Stomach (tissue), 4 donors: Measurements from ENCODE around the gene MAGI2.

Experiments used
- EP300 ChIP-seq: sonication (generic); formaldehyde crosslinking; IDR thresholded peaks from one replicate; pipeline ENCODE4 v1.6.1; 2017; ENCODE audit warnings: antibody characterized with exemption
- POLR2A ChIP-seq, 4 donors: fragments of 450-650 bp; IDR thresholded peaks; one replicate each; pipeline ENCODE4 v1.6.1; 2016; ENCODE audit warnings: antibody characterized with exemption in 4 of 4, control low read depth in 2 of 4, mild to moderate bottlenecking in 1 of 4, moderate library complexity in 1 of 4
- POLR2AphosphoS5 ChIP-seq, 3 donors: sonication (generic); formaldehyde crosslinking; IDR thresholded peaks; one replicate each; pipeline ENCODE4 v1.6.1; 2016; ENCODE audit warnings: antibody characterized with exemption in 3 of 3
- TF ChIP-seq, protein P1 (sequence below), 7 experiments: fragments of 450-650 bp in 4 of 7; fragments of 200-600 bp in 3 of 7; sonication (generic) in 3 of 7; IDR thresholded peaks; one replicate each; pipeline ENCODE4 v1.5.1; 2016 to 2019; ENCODE audit warnings: antibody characterized with exemption in 7 of 7, control low read depth in 2 of 7, mild to moderate bottlenecking in 1 of 7

DNA sequence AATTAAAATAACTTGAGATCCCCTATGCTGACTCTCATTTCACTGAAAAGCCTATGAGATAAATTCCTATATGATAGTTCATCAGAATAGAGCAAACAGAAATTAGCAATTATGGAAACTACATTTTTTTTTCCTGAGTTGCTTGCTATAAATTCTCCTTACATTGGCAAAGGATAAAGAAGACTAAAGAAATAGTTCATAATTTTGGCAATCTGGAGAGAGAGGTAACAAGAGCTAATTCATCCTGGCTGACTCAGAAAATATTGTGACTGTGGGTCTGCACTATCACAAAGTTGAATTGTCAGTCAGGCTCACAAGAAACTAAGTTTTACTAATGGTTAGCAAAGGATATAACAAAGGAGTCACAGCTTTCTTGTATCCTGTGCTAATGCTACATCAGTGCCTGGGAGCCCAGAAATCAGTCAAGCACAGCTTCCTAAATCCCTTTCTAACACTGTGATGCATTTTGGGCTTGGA, 483.0 kb downstream of the MAGI2 start:
- TF ChIP-seq, protein P1, sequence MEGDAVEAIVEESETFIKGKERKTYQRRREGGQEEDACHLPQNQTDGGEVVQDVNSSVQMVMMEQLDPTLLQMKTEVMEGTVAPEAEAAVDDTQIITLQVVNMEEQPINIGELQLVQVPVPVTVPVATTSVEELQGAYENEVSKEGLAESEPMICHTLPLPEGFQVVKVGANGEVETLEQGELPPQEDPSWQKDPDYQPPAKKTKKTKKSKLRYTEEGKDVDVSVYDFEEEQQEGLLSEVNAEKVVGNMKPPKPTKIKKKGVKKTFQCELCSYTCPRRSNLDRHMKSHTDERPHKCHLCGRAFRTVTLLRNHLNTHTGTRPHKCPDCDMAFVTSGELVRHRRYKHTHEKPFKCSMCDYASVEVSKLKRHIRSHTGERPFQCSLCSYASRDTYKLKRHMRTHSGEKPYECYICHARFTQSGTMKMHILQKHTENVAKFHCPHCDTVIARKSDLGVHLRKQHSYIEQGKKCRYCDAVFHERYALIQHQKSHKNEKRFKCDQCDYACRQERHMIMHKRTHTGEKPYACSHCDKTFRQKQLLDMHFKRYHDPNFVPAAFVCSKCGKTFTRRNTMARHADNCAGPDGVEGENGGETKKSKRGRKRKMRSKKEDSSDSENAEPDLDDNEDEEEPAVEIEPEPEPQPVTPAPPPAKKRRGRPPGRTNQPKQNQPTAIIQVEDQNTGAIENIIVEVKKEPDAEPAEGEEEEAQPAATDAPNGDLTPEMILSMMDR (IDR thresholded peaks at IDR 0.05) = no peak
- TF ChIP-seq POLR2A (IDR thresholded peaks at IDR 0.05) (no peak), POLR2AphosphoS5 (IDR thresholded peaks at IDR 0.05) (no peak), EP300 (no peak)
